Glomerular visceral epithelial cell (primary cell): ENCODE measurements around the gene KCNT2.
"Not testable (repeated sequence)": the region's sequence is repeated elsewhere in the genome, so short reads cannot be mapped to it uniquely, and the experiment has no call there.

ENCODE experiments used
- DNase-seq: peaks from one replicate; pipeline ENCODE4 v3.0.0-alpha.2; 2016; ENCODE audit errors: extremely low spot score

KCNT2 gene

DNA sequence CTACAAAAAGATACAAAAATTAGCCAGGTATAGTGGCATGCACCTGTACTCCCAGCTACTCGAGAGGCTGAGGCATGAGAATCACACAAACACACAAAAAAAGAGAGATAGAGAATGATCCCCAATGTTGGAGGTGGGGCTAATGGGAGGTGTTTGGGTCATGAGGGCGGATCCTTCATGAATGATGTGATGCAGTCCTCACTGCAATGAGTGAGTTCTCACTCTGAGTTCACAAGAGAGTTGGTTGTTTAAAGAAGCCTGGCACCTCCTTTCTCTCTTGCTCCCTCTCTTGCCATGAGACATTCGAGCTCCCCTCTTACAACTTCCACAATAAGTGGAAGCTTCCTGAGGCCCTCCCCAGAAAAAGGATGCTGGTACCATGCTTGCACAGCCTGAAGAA lies 17.3 kb downstream of the KCNT2 start:
- no peak for DNase-seq

DNA sequence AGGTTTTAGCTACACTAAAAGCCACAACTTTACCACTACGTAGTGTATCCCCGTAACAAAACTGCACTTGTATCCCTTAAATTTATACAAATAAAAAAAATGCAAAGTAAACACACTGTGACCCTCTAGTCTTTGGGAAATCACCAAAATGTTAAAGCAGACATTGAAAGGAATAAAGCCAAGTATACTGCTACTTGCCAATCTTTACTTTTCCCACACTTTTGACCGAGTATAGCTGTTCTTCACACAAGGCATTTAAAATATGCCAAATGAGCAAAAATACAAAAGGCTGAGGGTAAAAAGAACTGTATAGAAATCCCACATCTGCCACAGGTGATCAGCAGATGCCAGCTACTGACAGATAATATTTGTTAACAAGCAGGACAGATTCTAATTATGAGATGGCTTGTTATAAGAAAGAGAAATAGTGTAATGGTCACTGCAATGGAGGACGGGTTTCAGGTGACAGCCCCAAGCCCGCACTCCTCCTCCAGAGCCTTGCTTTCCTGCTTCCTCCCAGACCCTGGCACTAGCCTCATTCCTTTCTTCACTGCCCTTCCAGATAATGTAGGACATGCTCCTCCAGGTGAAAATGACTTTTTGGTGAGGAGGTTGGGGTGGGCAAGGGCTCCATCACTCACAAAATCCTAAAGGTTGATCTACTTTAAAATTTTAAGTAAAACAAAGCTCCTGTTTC lies 18.1 kb downstream of the KCNT2 start:
- DNase-seq: no peak

DNA sequence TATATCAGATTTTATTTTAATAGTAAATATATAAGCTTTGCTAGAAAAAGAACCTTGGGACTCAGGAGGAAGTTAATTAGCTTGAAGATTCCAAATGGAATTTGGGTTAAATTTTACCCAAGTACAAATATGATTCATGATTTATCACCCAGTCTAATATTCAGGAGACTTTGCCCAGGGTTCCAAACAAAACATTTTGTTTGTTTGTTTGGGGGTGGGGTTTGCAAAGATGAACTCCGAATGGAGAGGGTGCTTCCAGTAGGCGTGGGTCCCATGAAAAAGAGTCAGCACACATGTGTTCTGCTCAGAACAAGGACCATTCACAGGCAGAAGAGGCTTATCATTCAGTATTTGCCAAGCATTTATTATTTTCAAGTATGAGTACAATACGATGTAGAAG lies 23.5 kb downstream of the KCNT2 start:
- DNase-seq: no peak

DNA sequence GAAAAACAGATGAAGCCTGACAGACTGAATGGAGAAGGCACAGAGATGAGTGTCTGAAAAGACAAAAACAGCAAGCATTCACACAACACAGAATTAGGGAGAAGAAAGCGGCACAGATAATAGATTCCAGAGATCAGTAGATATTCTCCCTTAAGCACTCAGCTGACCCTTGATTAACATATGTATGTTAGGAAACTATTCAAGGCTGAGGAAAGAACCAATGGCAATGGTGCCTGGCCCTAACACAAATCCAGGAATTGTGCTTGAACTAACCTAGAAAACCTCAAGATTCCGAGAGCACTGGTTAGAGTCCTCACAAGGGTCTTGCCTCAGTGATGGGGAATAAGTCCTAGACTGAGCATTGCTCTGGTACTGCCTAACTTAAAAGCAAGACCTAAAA lies 30.9 kb downstream of the KCNT2 start:
- DNase-seq: no peak

DNA sequence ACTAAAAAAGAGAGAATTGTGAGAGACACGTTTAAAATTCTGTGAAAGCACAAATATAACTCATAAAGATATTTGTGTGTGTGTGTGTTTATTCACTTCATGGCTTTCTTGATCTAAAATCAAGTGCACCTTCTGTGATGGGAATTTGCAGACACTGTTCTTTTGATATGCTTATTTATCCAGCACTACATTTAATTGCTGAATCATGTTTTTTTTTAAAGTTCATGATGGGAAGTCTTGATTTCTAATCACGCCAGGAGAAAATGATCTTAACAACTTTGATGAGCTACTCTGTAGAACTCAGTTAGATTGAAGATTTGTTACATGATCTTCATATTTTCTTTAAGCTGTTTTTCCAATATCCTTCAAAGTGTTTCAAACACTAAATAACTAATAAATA lies 35.0 kb downstream of the KCNT2 start:
- no peak for DNase-seq

DNA sequence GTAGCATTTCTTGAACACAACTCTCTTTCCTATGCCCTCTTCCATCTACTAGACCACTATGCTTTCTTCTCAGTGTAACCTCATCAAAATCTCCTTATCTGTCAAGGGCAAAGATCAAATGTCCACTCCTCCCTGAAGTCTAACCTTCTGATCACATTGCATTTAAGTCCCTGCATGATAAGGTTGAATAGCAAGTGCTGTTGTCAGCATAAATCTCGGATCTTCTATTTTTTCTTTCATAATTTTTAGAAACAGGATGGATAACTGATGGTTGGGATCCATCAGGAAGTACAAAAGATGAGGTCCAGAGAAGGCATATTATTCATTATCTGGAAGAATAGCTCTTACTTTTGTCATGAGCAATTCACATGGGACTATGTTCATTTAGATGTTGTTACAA lies 41.0 kb downstream of the KCNT2 start:
- DNase-seq: no peak

DNA sequence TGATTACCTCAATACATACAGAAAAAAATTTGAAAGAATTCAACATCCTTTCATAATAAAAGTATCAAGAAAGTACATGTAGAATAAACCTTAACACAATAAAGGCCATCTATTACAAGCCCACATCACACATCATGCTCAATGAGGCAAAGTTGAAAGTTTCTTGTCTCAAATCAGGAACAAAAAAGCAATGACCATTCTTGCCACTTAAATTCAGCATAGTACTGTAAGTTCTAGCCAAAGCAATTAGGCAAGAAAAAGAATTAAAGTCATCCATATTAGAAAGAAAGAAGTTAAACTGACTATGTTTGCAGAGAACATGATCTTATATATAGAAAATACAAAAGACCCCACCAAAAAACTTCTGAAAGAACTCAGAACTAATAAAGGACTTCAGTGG lies 44.5 kb downstream of the KCNT2 start:
- no peak for DNase-seq

DNA sequence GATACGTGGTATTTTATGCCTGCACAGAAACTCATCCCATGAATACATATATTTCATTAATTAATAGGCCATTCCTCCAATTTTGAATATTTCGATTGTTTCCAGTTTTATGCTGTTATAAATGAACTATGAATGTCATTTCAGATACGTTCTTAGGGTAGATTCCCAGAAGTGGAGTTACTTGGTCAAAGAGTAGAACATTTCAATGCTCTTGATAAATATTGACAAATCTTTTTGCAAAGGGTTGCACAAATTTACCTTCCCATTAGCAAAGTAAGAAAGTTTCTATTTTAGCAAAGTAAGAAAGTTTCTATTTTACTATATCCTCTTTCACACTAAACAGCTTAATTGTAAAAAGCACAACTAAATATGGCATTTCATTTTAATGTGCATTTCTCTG lies 48.9 kb downstream of the KCNT2 start:
- no peak for DNase-seq

DNA sequence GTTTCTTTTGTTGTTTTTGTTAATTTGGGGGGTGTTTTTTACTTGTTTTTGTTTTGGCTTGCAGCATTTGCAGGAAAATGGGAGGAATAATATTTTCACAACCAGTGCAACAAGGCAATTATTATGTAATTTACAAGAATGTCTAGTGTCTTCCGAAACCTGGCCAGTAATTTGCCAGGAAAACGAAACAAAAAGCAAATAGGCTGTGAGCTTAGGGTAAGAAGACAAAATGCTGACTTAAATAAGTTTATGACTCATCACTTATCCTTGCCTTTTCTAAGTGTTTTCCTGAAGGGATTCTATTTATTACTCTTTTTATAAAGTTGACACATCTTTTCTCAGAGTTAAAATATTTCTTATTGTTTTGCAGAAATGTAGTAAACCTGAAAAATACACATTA lies 49.8 kb downstream of the KCNT2 start:
- peak; percentile 62 for DNase-seq

DNA sequence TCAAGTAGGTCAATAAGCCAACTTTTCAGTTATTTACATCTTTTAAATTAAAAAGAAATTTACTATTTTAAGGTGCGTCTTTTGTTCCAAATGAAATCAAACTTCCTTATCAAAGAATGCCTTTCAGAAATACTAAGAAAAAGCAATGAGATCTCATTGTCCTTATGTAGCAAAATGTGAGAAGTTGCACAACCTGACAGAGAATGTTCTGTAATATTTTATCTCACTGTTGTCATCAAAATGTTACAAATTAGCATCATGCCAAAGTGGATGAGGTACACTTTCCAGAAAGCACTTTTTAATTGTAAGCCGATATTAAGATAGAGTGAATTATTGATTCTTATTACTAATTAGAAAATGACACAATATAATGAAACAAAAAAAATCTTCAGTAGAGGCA lies 50.4 kb downstream of the KCNT2 start:
- DNase-seq: no peak

DNA sequence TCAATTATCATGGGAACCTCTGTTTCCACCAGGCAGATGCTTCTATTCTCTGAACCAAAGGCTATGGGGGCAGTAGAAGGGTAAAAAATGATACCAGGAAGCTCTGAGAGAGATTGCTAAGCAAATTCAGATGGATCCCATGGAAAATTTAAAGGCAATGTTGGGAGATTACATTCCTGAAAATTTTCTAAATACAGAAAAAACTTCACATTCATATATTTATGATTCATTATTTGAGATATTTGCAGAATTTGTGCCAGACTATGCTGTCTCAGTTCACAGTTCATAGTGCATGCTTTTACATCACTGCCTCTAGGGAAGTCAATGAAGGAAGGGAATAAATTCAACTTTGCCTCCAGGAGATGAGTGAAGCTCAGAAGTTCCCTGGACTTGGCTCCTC lies 57.5 kb downstream of the KCNT2 start:
- no peak for DNase-seq

DNA sequence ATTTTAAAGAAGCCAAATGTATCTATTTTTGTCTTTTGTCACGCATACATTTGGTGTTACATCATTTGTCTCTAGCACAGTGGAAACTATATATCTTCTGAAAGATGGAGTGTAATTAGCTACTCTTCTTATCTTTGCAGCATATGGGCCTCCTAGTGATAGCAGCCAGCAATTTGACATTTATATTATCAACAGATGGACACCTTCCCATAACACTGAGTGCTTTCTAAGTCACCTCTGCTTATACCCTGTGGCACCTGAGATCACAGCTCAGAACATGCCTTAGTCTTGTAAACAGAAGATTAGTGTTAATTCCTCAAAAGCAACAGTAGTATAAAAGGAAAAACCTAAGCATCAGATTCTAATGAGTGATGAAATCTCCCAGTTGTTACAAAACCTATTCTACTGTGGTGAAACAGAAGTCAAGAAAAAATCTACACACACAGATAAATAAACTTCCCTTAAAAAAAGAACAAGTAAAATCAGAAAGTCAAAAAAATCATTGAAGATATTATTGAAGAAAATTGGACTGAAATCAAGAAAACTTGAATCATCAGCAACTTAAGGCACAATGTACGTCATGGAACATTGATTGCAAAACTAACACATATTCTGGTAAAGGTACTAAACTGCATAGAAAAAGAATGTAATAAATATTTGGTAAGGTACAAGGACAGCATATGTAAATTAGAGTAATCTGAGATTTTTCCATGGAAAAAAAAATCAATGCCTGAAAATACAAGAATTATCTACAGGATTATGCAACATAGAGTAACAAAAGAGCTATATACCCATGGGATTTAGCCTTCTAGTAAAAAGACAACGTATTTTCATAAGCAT lies 61.7 kb downstream of the KCNT2 start:
- DNase-seq: no peak

DNA sequence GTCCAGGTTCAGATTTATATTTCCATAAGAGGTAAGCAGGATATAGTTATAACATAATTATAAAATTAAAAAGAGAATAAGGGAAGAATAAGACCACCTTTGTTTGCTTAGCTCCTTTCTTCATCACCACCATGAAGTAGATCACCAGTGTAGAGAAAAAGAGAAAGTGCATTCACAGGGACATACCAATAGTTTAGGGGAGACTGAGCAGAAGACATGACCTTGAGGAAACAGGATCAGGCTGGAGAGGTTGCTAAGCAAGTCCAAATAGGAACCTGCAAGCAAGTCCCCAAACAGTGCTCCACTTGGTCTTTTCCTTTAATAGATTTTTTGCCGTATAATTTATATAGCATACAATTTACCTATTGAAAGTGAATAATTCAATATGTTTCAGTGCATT lies 63.0 kb downstream of the KCNT2 start:
- DNase-seq: no peak

DNA sequence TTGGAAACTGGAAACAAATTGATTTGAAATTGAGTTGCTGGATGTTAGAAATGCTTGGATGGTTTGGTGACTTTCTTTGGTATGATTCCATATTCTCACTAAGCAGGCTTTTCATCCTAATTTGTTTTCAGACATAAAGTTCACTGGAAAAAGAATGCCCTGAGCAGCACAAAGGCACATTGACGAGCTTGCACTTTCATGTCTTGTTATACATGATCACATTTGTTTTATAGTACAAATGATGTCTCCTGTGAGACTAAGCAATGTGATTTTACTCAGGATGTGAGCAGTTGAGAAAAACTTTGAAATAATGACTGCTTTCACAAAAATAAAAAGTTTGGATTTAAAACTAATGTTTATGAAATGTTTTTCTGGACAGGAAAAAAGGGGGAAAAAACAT lies 63.6 kb downstream of the KCNT2 start:
- DNase-seq: no peak

DNA sequence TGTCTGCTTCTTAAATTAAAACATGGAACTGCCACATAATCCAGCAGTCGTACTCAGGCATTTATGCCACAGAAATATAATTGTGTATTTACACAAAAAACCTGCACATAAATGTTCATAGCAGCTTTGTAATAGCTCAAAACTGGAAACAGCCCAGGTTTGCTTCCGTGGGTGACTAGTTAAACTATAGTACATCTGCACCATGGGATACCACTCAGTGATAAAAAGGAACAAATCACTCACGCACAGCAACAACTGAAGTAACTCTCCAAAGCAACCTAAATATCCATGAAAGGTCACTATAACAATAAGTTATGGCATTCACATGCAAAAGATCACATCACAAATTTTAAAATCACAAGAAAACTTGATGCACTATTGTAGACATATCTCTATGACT lies 64.4 kb downstream of the KCNT2 start:
- no peak for DNase-seq

DNA sequence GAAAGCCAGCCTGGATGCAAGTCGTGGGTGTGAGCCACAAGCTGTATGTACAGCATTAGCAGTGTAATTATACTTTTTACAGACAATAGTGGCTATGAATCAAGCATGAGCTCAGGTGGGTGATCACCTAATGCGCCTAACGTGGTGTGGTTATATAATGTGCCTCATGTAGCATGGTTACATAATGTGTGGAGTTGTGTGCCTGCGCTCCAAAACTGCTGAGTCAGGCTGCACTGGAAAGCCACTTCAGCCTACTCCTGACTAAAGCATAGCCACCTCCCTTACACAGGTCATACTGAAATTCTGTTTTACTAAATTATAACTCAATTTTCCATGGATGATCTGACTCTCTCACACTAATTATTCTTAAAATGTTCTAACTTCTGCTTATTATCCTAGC lies 69.8 kb downstream of the KCNT2 start:
- no peak for DNase-seq

DNA sequence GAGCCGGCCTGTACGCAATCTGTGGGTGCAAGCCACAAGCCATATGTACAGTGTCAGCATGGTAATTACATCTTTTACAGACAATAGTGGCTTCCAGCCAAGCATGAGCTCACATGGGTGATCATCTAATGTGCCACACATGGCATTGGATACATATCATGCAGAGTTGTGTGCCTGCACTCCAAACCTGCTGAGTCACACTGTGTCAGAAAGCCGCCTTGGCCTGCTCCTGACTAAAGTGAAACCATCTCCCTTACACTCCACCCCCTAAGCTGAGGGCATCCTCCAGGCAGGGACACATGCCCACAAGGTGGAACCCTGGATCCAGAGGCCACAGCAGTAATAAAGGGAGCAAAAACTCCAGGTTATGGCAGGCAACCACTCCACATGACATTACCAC lies 72.5 kb downstream of the KCNT2 start:
- DNase-seq: peak; percentile 11

DNA sequence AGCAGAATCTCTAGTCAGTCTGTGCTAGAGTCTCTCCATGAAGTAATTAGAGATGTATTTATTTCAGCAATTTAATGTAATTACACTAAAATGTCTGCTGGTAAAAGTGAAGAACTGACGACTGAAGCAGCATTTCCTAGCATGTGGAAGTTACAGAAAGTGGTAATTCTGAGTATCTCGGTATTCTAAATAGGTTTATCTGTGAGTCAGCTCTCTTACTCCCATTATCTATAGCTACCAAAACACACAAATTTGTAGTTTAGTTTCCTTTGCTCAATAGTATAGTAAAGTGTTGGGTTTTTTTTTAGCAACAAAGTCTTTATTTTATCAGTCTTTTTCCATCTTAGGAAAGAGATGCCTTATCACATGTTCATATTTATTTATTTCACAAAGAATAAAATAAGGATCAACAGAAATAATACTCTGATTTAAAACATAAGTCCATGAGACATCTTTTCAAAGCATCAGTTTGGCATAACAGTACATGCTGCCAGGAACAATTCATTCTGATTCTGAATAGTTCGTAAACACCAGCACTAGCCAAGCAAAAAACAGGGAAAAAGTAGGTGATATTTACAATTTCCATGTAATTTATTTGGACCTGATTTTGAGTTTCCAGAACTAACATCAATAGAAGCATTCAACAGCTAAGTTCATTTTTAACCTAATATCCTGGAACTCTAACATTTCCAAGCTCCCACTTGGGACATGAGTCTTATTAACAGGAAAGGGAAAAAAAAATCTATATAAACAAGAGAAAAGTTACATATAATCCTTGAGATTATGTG lies 76.3 kb downstream of the KCNT2 start:
- no peak for DNase-seq

DNA sequence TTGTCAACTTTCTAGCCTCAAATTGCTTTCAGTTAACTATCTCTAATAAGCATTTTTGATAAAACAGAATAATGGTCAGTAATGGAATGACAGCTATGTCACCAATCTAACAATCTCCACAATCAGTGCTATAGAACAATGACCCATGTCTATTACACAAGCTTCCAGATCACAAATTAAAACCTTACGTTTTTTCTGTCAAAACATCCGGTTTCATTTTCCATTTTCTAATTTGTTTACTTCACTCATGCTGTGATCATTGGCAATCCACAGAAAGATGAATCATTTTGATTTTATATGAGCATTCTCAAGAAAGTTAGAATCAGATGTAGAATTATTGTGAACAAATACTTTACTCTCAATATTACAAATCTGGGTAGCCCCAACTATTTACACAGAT lies 80.3 kb downstream of the KCNT2 start:
- DNase-seq: no peak

DNA sequence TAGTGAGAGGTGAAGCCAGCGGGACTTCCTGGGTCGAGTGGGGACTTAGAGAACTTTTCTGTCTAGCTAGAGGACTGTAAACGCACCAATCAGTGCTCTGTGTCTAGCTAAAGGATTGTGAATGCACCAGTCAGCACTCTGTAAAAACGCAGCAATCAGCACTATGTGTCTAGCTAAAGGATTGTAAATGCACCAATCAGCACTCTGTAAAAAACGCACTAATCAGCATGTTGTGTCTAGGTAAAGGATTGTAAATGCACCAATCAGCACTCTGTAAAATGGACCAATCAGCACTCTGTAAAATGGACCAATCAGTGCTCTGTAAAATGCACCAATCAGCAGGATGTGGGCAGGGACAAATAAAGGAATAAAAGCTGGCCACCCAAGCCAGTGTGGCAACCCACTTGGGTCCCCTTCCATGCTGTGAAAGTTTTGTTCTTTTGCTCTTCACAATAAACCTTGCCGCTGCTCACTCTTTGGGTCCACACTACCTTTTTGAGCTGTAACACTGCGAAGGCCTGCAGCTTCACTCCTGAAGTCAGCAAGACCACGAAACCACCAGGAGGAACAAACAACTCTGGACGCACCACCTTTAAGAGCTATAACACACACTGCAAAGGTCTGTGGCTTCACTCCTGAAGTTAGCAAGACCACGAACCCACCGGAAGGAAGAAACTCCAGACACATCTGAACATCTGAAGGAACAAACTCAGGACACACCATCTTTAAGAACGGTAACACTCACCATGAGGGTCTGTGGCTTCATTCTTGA lies 85.5 kb downstream of the KCNT2 start:
- not testable (repeated sequence) for DNase-seq

DNA sequence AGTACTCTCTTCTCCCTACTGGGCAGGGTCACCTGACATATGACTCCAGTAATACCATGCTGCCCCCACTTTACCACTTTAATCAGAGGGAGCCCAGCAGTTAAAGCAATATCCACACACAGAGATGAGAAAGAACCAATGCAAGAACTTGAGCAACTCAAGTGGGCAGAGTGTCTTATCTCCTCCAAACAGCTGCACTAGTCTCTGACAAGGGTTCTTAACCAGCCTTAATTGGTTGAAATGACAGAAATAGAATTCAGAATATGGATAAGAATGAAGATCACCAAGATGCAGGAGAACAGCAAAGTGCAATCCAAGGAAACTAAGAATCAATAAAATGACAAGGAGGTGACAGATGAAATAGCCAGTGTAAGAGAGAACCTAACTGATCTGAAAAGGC lies 91.0 kb downstream of the KCNT2 start:
- no peak for DNase-seq

DNA sequence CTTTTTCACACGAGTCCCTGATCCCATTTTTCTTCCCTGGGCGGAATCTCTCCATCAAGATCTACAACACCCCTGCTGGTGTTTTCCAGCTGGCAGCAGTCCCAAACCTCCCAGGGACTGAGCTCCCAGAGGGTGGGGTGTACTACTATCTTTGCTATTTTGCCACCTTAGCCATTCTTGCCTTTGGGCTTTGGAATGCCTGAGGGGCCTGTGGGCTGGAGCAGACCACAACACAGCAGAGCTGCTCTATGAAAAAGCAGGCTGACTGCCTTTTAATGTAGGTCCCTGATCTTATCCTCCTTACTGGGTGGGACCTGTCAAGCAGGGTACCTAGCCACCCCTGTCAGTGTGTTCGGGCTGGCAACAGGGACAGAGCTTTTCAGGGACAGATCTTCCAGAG lies 91.9 kb downstream of the KCNT2 start:
- DNase-seq: peak; percentile 38
